ENCODE measurements around the gene MALAT1. TPM values are rescaled to one million over a fixed set of nuclear protein-coding genes. Genes with fewer than 3 reads are reported as not detected.
A peak's percentile ranks its signal among the peaks of the same experiment; 100 is the strongest.

The MALAT1 gene
- total and polyA plus RNA-seq, 2 donors from 2014 or later: 219 to 15,262 TPM

DNA sequence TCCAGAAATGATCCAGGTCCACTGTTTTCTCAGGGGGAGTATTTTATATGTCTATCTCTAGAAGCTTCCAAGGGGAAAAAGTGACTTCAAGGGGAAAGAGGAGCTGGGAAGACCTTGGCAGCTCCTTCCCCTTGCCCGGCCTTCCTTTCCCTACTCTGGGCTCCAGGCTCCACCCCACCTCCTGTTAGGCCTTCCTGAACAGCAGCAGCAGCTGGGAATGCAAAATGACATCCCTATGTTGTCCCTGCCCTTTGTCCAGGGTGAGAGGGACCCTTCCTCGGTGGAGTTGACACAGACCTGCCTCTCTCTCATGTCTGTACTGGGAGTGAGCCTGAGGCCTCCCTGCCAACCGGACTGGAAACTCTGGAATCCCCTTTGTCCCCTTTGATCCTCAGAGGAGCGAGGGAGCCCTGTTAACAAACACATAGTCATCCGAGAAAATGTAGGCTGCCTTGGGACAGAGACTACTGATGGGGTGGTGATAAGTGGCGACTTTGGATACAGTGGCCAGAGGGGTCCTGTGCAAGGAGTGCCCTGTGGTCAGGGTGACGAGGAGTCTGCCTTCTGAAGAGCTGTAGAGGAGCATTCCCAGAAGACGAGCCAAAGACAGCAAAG lies 9.0 kb upstream of the MALAT1 start:
- DNase-seq (peak in 2 of 5 donors; percentile 72 to 76), FAIRE-seq (no peak)
- peak overlapping the region; percentile 98 to 99 for H3K27ac ChIP-seq (ENCODE audit: low read depth in 2 of 2, low read length in 2 of 2)
- intact Hi-C loops (cut with DNase I): no loop called here
- H3K36me3 ChIP-seq (ENCODE audit: control insufficient read depth in 2 of 3, insufficient read depth in 3 of 3, low read length in 3 of 3): no peaks in the 10 kb centered on the region
- peak overlapping the region in 2 of 3 donors; percentile 43 to 91 for H3K9ac ChIP-seq (ENCODE audit: low read length in 3 of 3)
- TF ChIP-seq, protein P1, sequence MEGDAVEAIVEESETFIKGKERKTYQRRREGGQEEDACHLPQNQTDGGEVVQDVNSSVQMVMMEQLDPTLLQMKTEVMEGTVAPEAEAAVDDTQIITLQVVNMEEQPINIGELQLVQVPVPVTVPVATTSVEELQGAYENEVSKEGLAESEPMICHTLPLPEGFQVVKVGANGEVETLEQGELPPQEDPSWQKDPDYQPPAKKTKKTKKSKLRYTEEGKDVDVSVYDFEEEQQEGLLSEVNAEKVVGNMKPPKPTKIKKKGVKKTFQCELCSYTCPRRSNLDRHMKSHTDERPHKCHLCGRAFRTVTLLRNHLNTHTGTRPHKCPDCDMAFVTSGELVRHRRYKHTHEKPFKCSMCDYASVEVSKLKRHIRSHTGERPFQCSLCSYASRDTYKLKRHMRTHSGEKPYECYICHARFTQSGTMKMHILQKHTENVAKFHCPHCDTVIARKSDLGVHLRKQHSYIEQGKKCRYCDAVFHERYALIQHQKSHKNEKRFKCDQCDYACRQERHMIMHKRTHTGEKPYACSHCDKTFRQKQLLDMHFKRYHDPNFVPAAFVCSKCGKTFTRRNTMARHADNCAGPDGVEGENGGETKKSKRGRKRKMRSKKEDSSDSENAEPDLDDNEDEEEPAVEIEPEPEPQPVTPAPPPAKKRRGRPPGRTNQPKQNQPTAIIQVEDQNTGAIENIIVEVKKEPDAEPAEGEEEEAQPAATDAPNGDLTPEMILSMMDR (IDR thresholded peaks at IDR 0.05; ENCODE audit: borderline replicate concordance, extremely low read depth, insufficient read depth): no peak
- H3K4me1 ChIP-seq (ENCODE audit: control insufficient read depth in 2 of 3, insufficient read depth in 2 of 3, low read depth in 1 of 3, low read length in 3 of 3): peaks cover 27 to 82% (median 70%) of the 10 kb centered on the region in 3 donors
- no peaks in the 10 kb centered on the region for H3K27me3 ChIP-seq (ENCODE audit: control insufficient read depth, insufficient read depth, low read length)
- H3K9me3 ChIP-seq (ENCODE audit: control insufficient read depth in 2 of 3, insufficient read depth in 1 of 3, low read length in 3 of 3): no peaks in the 10 kb centered on the region
- H3K4me3 ChIP-seq (ENCODE audit: low read length in 3 of 3): peak overlapping the region in 1 of 3 donors; percentile 29

DNA sequence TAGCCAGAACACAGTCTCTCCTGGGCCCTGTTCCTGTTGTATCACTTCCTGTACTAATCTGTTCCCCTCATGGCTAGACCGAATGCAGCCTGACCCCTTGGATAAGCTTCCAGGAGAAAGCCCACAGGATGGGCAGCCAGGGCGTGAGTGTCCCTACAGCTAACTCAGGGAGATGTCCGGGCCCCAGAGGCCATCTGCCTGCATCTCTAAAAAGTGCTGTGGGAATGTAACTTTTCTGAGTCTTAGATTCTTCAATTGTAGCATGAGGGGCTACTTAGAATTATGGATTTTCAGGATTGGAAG lies 7.7 kb upstream of the MALAT1 start:
- H3K27me3 ChIP-seq (ENCODE audit: control insufficient read depth, insufficient read depth, low read length): no peaks in the 10 kb centered on the region
- peaks cover 27 to 79% (median 75%) of the 10 kb centered on the region in 3 donors for H3K4me1 ChIP-seq (ENCODE audit: control insufficient read depth in 2 of 3, insufficient read depth in 2 of 3, low read depth in 1 of 3, low read length in 3 of 3)
- peak overlapping the region; percentile 98 to 99 for H3K27ac ChIP-seq (ENCODE audit: low read depth in 2 of 2, low read length in 2 of 2)
- peak overlapping the region in 1 of 3 donors; percentile 9 for H3K4me3 ChIP-seq (ENCODE audit: low read length in 3 of 3)
- DNase-seq: peak in 1 of 5 donors; percentile 68
- H3K9me3 ChIP-seq (ENCODE audit: control insufficient read depth in 2 of 3, insufficient read depth in 1 of 3, low read length in 3 of 3): no peaks in the 10 kb centered on the region
- no peak for FAIRE-seq
- H3K9ac ChIP-seq (ENCODE audit: low read length in 3 of 3): peak overlapping the region in 1 of 3 donors; percentile 68
- intact Hi-C loops (cut with DNase I): no loop called here
- TF ChIP-seq, protein P1 (IDR thresholded peaks at IDR 0.05; ENCODE audit: borderline replicate concordance, extremely low read depth, insufficient read depth): no peak
- H3K36me3 ChIP-seq (ENCODE audit: control insufficient read depth in 2 of 3, insufficient read depth in 3 of 3, low read length in 3 of 3): no peaks in the 10 kb centered on the region

DNA sequence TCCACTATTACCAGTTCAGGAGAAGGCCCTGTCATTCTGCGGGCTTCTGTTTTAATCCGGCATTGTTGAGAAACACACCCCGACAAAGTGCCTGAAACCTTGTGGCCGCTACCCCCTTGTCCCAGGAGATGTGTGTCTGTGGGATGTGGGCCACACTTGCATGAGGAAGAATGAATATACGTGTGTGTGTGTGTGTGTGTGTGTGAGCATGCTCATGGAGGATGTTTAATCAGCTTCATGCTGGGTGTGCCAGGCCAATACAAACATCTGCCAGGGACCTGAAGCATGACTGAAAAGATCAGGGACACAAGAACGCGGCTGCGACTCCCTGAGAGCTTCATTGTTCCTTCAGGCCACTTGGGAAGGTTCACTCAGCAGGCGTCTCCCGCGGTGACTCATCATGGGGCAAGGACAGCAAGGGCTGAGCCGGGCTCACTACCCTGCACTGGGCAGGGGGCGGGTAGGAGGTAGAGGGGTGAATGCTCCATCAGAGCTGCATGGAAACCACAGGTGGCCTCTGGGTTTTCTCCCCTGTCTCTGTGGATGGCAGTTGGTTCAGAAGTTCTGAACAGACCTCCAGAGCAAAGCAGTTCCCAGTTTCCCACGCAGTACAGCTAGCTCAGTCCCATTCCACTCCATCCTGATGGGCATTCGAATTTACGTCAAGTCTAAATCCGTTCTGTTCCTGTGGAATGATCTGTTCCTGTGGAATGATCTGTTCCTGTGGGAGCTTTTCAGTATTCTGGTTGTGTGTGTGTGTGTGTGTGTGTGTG lies 7.0 kb upstream of the MALAT1 start:
- intact Hi-C loops (cut with DNase I): no loop called here
- DNase-seq: peak in 3 of 5 donors; percentile 69 to 95 (median 81)

More for the DNA sequence above, 7.0 kb upstream of the MALAT1 start:
- H3K9ac ChIP-seq (ENCODE audit: low read length in 3 of 3): peak overlapping the region in 2 of 3 donors; percentile 30 to 68
- peak overlapping the region in 1 of 3 donors; percentile 9 for H3K4me3 ChIP-seq (ENCODE audit: low read length in 3 of 3)
- TF ChIP-seq, protein P1 (IDR thresholded peaks at IDR 0.05; ENCODE audit: borderline replicate concordance, extremely low read depth, insufficient read depth): no peak
- peak overlapping the region; percentile 98 to 99 for H3K27ac ChIP-seq (ENCODE audit: low read depth in 2 of 2, low read length in 2 of 2)
- H3K4me1 ChIP-seq (ENCODE audit: control insufficient read depth in 2 of 3, insufficient read depth in 2 of 3, low read depth in 1 of 3, low read length in 3 of 3): peaks cover 23 to 80% (median 76%) of the 10 kb centered on the region in 3 donors
- H3K36me3 ChIP-seq (ENCODE audit: control insufficient read depth in 2 of 3, insufficient read depth in 3 of 3, low read length in 3 of 3): no peaks in the 10 kb centered on the region
- FAIRE-seq: no peak
- H3K27me3 ChIP-seq (ENCODE audit: control insufficient read depth, insufficient read depth, low read length): no peaks in the 10 kb centered on the region
- H3K9me3 ChIP-seq (ENCODE audit: control insufficient read depth in 2 of 3, insufficient read depth in 1 of 3, low read length in 3 of 3): no peaks in the 10 kb centered on the region
